Activated T-cell treated with anti-CD3 and anti-CD28 coated beads for 1 hour (primary cell): Measurements from ENCODE around the gene RNFT2.

Experiments used
- DNase-seq: peaks from one replicate; pipeline ENCODE4 v3.0.0-alpha.2; 2020; ENCODE audit warnings: low read depth

Gene RNFT2

GRCh38 chr12:116833474-116833873 is 95.4 kb downstream of the RNFT2 start:
- no peak for DNase-seq

GRCh38 chr12:116835484-116835883 is 97.4 kb downstream of the RNFT2 start:
- DNase-seq: no peak

- no peak for DNase-seq
These were observed 99.0 kb downstream of the RNFT2 start for GRCh38 chr12:116837097-116837496.

- no peak for DNase-seq
These were observed 100.2 kb downstream of the RNFT2 start for GRCh38 chr12:116838365-116838764.

GRCh38 chr12:116839287-116839830 is 101.2 kb downstream of the RNFT2 start:
- DNase-seq: no peak

- DNase-seq: no peak
These were observed 105.0 kb downstream of the RNFT2 start for GRCh38 chr12:116843085-116843484.

GRCh38 chr12:116849216-116849615 is 111.1 kb downstream of the RNFT2 start:
- no peak for DNase-seq

- no peak for DNase-seq
These were observed 114.2 kb downstream of the RNFT2 start for GRCh38 chr12:116852303-116852702.

GRCh38 chr12:116853507-116853906 is 115.4 kb downstream of the RNFT2 start:
- no peak for DNase-seq

- DNase-seq: no peak
These were observed 117.8 kb downstream of the RNFT2 start for GRCh38 chr12:116855744-116856470.

- DNase-seq: no peak
These were observed 118.6 kb downstream of the RNFT2 start for GRCh38 chr12:116856729-116857128.

- DNase-seq: no peak
These were observed 121.0 kb downstream of the RNFT2 start for GRCh38 chr12:116859079-116859478.

GRCh38 chr12:116860263-116860662 is 122.1 kb downstream of the RNFT2 start:
- no peak for DNase-seq

- no peak for DNase-seq
These were observed 123.2 kb downstream of the RNFT2 start for GRCh38 chr12:116861320-116861719.

- DNase-seq: no peak
These were observed 124.1 kb downstream of the RNFT2 start for GRCh38 chr12:116862167-116862566.

GRCh38 chr12:116863275-116863767 is 125.2 kb downstream of the RNFT2 start:
- DNase-seq: no peak

- DNase-seq: no peak
These were observed 126.5 kb downstream of the RNFT2 start for GRCh38 chr12:116864371-116865160.

GRCh38 chr12:116867523-116867922 is 129.4 kb downstream of the RNFT2 start:
- no peak for DNase-seq

GRCh38 chr12:116870306-116870705 is 132.2 kb downstream of the RNFT2 start:
- DNase-seq: no peak

GRCh38 chr12:116874324-116874995 is 136.3 kb downstream of the RNFT2 start:
- no peak for DNase-seq

GRCh38 chr12:116876151-116876869 is 138.2 kb downstream of the RNFT2 start:
- no peak for DNase-seq
